NCI-H2227 (cell line): ENCODE results near the gene TSPAN8.
"Not testable (repeated sequence)": the region's sequence is repeated elsewhere in the genome, so short reads cannot be mapped to it uniquely, and the experiment has no call there.

ENCODE experiments used
- DNase-seq: peaks from one replicate; lab custom pipeline; 2025; ENCODE audit not compliant: unreplicated experiment; lab: John Stamatoyannopoulos, UW

The TSPAN8 gene

GRCh38 chr12:71157601-71158233 lies at the start of gene TSPAN8:
TSS of gene TSPAN8 (minus strand) at chr12:71157999. CDS start at chr12:71157678, 321 bp downstream.
- DNase-seq, result no peak

- DNase-seq, result no peak
Observed at GRCh38 chr12:71201136-71201679, 43.4 kb upstream of the TSPAN8 start.

- no peak for DNase-seq
Observed at GRCh38 chr12:71200706-71201105, 42.9 kb upstream of the TSPAN8 start.

DNA sequence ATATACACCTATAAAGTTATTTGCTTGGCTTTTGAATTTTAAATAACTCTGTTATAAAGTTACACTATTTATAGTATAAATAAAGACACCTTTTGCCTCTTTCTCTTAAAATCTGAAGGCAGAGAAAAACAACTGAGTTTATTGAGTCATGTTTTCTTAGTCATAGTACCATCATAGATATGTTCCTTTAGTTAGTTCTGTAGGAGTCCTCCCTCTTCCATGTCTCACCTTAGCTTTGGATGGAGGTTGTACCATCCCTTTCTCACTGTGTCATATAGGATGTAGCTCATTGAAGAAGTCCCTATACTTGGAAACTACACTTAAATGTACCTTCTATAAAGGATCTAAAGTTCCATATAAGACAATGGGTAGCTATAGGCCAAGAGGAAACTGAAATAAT lies 39.7 kb upstream of the TSPAN8 start:
- DNase-seq, result no peak

DNA sequence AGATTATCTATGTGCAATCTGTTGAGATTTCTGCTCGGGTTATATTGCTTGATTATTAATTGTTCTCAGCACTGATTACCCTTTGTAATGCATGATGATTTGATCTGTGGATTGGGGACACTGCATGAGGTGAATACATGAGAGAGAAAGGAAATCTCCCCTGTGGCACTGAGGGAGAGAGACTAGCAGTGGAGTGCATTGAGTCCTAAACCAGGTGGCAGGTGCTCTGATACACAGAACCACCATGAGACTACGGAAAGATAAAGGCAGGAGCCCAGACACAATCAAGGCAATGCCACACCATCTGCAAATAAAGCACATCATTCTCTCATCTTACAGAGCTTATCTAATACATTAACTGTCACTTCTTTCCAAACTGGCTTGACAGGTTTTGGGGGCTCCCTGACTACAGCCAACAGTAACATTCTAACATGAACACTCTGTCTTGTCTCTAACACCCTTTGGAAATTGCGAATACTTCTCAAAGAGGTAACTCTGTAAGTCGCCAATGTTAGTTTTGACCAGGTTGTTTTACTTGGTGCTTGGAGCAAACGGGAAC lies 37.6 kb upstream of the TSPAN8 start:
- no peak for DNase-seq

DNA sequence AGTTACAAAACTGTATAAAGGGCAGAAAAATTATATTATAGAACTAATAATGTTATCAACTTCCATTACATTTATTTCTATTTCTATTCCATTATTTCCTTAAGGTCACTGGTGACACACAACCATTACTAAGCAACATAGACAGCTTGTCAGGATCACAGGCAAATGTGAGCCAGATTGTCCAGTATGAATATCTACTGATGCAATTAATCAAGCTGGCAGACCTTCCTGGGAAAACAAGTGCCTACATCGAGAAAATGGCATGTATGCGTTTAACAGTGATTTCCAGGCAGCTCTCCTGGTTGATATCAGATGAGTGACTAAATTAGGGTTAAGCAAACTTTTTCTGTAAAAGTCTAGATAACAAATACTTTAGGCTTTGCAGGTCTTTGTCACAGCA lies 36.9 kb upstream of the TSPAN8 start:
- no peak for DNase-seq

DNA sequence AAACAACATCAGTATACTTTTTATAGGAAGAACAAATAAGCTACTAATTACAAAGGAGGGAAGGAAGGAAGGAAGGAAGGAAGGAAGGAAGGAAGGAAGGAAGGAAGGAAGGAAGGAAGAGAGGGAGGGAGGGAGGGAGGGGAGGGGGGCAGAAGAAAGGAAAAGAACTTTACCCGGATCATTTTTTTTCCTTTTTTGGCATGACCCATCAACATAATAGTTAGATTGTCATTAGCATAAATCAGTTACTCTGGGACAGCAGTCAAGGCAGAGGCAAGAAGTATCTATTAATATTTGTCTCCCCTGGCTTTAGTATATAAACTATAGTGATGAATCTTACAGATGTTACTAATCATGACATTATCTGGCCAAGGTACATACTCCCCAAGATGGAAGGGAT lies 35.2 kb upstream of the TSPAN8 start:
- no peak for DNase-seq

GRCh38 chr12:71191509-71192196 lies 33.9 kb upstream of the TSPAN8 start:
- DNase-seq, result no peak

- no peak for DNase-seq
Observed at GRCh38 chr12:71190822-71191221, 33.0 kb upstream of the TSPAN8 start.

DNA sequence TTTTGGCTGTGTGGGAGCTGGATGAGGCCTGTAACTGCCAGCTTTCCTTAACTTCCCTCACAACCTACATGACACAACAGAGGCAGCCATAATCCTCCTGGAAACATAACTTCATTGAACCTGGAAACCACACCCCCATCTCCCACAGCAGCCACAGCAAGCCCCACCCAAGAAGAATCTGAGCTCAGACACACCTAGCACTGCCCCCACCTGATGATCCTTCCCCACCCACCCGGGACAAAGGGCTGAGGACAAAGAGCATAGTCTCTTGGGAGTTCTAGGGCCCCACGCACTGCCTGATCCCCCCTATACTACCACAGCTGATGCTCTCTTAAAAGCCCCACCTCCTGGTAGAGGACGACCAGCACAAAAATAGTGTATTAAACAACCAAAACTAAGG lies 29.6 kb upstream of the TSPAN8 start:
- DNase-seq, result no peak

DNA sequence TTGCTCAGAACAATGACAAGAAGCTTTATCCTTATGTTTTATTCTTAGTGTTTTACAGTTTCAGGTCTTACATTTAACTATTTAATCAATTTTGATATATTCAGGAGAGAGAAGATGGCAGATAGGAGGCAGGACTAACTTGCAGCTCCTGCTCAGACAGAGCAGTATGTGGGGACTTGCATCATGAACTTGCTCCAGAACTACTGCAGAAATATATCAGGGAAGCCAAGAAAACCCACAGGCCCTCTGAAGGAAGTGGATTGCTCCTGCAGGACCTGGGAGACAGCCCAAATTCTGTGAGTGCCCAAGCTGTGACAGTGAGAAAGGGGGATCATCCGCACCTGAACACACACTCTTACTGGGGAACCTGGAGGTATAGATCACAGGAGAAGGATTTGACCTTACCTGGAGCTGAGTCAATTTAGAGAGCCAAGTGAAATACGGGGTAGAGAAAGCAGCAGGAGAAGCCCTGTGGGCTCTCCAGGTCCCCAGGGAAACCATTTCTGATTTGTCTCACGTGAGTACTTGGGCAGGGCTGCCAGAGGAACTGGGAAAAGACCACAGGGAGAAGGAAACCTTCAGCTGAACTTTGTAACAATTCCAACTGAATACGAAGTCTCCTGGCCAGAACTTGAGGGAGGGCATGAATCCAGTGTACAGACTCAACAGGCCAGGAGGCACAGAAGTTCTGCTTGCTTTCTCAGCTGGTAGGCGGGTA lies 28.9 kb upstream of the TSPAN8 start:
- DNase-seq, result no peak

DNA sequence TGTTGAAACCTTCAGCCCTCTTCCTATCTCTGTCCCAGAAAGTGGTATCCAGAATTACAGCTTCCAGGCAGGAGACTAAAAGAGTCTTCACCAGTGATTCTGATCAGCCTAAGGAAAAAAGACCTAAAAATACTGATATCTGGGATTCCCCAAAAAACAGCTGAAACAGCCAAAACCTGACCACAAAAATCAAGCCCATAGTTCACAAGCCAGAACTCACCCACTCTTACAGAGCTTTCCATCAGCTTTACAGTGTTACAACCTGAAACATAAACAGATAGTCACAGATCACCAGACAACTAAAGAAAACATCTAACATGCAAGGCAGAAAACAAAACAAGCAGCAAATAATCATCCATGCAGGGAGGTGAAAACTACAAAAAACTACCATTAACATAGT lies 26.0 kb upstream of the TSPAN8 start:
- DNase-seq, result no peak

GRCh38 chr12:71183018-71183417 lies 25.2 kb upstream of the TSPAN8 start:
- no peak for DNase-seq

- DNase-seq, result no peak
Observed at GRCh38 chr12:71178162-71178561, 20.4 kb upstream of the TSPAN8 start.

DNA sequence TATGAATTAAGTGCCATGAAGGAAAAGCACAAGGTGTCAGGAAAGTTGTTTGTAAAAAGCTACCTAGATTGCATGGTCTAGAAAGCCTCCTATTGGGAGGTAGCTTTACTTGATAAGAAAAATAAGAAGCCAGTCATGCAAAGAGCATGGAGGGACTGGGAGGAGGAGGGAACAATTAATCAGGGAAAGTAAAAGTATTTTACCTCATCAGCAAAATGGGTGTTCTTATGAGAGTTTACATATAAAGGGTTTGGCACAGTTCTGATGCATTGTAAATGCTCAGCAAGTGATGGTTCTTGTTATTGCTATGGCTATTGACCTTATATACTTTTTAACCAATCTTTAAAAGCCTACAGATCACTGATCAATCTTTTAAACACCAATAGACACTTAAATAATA lies 17.0 kb upstream of the TSPAN8 start:
- DNase-seq, result no peak

DNA sequence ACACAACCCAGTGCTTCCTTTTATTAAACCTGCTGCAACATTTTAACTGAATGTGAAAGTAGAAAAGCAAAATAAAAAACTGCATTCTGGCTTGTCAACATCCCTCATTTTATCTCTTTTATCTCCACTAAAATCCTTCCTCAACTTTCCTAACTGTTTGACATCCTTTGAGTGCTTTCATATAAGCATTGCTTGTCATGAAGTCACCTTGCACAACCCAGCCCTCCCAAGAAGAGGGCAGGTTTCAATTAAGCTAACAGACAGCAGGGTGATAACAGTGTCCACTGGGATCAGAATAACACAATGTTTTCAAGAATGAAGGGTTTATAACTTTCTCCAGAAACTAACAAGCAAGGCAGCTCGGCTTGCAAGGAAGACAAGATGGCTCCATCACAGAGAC lies 16.3 kb upstream of the TSPAN8 start:
- DNase-seq, result no peak

DNA sequence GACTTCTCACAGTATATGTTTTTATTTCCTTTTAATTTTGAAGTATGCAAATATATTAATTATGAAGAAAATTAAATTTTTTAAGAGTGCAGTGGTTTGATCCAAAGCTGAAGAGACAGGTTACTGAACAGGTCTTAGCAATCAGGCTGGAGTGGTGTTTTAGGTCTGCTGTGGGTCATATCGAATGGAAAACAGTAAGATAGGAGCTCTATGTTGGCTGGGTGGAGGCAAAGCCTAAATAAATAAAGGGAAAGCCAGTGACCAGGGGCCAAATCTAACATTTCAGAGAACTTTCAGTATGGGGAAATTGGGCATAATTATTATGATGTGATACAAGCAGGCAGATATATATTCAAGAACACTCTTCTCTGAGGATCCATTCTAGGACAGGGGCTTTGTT lies 12.7 kb upstream of the TSPAN8 start:
- DNase-seq, result no peak

- no peak for DNase-seq
Observed at GRCh38 chr12:71169286-71169685, 11.5 kb upstream of the TSPAN8 start.

DNA sequence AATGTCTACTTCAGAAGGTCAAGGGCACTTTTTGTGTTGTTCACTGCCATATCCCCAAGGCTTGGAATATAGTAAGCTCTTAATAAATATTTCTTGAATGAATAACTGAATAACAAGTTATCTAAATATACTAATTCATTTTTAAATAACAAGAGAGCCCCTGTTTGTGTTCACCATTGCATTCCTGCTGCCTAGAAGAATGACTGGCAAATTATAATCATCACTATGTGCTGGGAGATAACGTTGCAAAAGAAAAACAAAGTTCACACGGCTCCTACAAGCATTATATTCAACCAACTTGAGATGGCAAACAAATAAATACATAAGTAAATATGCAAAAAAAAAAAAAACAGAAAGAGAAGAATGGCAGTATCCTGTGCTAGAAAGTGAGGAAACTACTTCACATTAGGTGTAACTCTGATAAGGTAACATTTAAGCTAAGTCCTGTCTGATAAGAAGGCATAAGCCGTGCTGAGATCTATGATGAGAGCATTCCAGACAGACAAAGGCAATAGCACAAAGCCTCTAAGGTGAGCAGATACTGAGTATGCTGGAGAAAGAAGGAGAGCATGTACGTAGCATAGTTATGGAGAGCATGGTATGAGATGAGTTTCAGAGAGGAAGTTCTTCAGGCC lies 9.2 kb upstream of the TSPAN8 start:
- DNase-seq, result no peak

- no peak for DNase-seq
Observed at GRCh38 chr12:71166280-71166679, 8.5 kb upstream of the TSPAN8 start.

- not testable (repeated sequence) for DNase-seq
Observed at GRCh38 chr12:71165780-71166179, 8.0 kb upstream of the TSPAN8 start.
